ENCODE data around the gene BTN1A1.

DNA sequence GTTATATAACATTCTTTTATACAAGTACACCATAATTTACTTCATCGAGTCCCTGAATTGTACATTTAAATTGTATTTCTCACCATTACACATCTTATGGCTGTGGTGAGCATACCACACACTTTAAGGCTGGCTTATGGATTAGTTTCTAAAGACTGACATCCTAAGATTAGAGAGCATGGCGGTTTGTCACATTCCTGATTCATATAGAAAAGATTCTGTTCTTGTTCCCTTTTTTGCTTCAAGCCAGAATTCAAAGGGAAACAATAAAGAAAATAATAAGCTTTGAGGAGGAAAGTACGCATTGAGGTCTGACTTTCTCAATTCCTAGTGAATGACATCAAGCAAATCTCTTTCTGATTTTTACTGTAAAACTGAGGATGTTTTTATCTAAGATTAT lies 2.5 kb downstream of the BTN1A1 start:
- TF ChIP-seq CTCF (IDR thresholded peaks at IDR 0.05; ENCODE audit: insufficient read depth, low read depth, low read length) = no peak
- TF ChIP-seq EZH2 (IDR thresholded peaks at IDR 0.05; ENCODE audit: insufficient read depth, low read length) = no peak

Data from astrocyte (in vitro differentiated cells and primary cell).